ENCODE measurements around the gene ANKUB1.

Gene ANKUB1

GRCh38 chr3:149763565-149764195 lies 28.7 kb downstream of the ANKUB1 start:
- DNase-seq (ENCODE audit: low spot score): no peak

GRCh38 chr3:149753717-149754116 lies 38.6 kb downstream of the ANKUB1 start:
- DNase-seq (ENCODE audit: low spot score): no peak

GRCh38 chr3:149752788-149753136 lies 39.6 kb downstream of the ANKUB1 start:
- DNase-seq (ENCODE audit: low spot score): no peak

- peak; percentile 83 for DNase-seq (ENCODE audit: low spot score)
These were observed 40.1 kb downstream of the ANKUB1 start, which contains the start of gene COMMD2 for GRCh38 chr3:149752051-149752787. Gene COMMD2 (minus strand): TSS chr3:149752489. CDS start chr3:149752444, 45 bp downstream.

GRCh38 chr3:149751551-149751950 lies 40.8 kb downstream of the ANKUB1 start:
- DNase-seq (ENCODE audit: low spot score): no peak

- DNase-seq (ENCODE audit: low spot score): no peak
These were observed 47.7 kb downstream of the ANKUB1 start for GRCh38 chr3:149744606-149745005.

GRCh38 chr3:149744151-149744550 lies 48.2 kb downstream of the ANKUB1 start:
- peak; percentile 19 for DNase-seq (ENCODE audit: low spot score)

- no peak for DNase-seq (ENCODE audit: low spot score)
These were observed 53.0 kb downstream of the ANKUB1 start for GRCh38 chr3:149739396-149739795.

- no peak for DNase-seq (ENCODE audit: low spot score)
These were observed 53.5 kb downstream of the ANKUB1 start for GRCh38 chr3:149738876-149739275.

GRCh38 chr3:149736953-149737205 lies 55.5 kb downstream of the ANKUB1 start:
- no peak for DNase-seq (ENCODE audit: low spot score)

GRCh38 chr3:149736175-149736952 lies 56.0 kb downstream of the ANKUB1 start:
- no peak for DNase-seq (ENCODE audit: low spot score)

GRCh38 chr3:149732234-149732633 lies 60.1 kb downstream of the ANKUB1 start:
- no peak for DNase-seq (ENCODE audit: low spot score)

GRCh38 chr3:149727656-149728055 lies 64.7 kb downstream of the ANKUB1 start:
- DNase-seq (ENCODE audit: low spot score): no peak

- DNase-seq (ENCODE audit: low spot score): no peak
These were observed 65.5 kb downstream of the ANKUB1 start for GRCh38 chr3:149726716-149727407.

- DNase-seq (ENCODE audit: low spot score): no peak
These were observed 68.6 kb downstream of the ANKUB1 start for GRCh38 chr3:149723781-149724180.

GRCh38 chr3:149720918-149721317 lies 71.4 kb downstream of the ANKUB1 start:
- DNase-seq (ENCODE audit: low spot score): no peak

- peak; percentile 67 for DNase-seq (ENCODE audit: low spot score)
These were observed 74.8 kb downstream of the ANKUB1 start for GRCh38 chr3:149717391-149718056.

- peak; percentile 7 for DNase-seq (ENCODE audit: low spot score)
These were observed 75.4 kb downstream of the ANKUB1 start for GRCh38 chr3:149716984-149717383.

GRCh38 chr3:149715247-149715646 lies 77.1 kb downstream of the ANKUB1 start:
- no peak for DNase-seq (ENCODE audit: low spot score)

- no peak for DNase-seq (ENCODE audit: low spot score)
These were observed 78.4 kb downstream of the ANKUB1 start for GRCh38 chr3:149713730-149714654.
